ENCODE results near the gene ZSCAN1.
"Not testable (repeated sequence)": the region's sequence is repeated elsewhere in the genome, so short reads cannot be mapped to it uniquely, and the experiment has no call there.

The ZSCAN1 gene, protein sequence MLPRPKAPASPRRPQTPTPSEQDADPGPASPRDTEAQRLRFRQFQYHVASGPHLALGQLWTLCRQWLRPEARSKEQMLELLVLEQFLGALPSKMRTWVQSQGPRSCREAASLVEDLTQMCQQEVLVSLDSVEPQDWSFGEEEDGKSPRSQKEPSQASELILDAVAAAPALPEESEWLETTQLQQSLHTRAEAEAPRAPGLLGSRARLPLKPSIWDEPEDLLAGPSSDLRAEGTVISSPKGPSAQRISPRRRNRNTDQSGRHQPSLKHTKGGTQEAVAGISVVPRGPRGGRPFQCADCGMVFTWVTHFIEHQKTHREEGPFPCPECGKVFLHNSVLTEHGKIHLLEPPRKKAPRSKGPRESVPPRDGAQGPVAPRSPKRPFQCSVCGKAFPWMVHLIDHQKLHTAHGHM

DNA sequence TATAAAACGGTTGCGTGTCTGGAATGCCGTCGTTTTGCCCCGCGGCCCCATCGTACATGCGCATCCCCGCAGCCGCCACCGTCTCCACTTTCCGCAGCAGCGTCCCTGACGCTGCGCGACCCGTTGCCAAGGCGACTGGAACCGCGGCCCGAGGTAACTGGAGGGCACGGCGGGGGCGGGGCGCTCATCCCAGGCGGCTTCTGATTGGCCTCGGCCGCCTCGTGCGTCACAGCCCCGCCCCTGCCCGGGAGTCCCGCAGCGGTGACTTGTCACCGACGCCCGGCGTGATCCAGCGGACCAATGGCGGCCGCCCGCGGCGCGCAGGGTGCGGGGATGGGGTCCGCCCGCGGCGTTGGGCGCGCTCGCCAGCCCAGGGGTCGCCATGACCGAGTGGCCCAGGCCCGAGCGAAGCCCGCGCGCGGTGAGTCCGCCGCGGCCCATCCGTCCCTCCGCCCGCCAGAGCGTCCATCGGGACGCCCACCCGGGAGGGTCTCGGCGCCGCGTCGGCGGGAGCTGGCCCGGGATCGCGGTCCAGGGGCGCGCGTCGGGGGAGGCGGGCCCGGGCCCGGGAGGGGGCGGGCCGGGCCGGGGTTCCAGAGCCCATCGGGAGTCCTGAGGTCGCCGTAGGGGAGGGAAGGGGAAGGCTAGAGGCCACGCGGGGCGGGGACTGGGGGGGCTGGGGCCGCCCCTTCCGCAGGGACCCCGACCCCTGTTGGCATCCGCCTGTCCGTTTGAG lies at the start of gene ZSCAN1:
ZSCAN1 (plus strand) TSS at position 285 of the 736 bp plus-strand sequence. CDS start 3,812 bp downstream, outside the sequence.
- peak in 1 of 2 donors; percentile 2 for DNase-seq

GRCh38 chr19:57992841-57993240 lies 41.0 kb upstream of the ZSCAN1 start:
- no peak for DNase-seq

DNA sequence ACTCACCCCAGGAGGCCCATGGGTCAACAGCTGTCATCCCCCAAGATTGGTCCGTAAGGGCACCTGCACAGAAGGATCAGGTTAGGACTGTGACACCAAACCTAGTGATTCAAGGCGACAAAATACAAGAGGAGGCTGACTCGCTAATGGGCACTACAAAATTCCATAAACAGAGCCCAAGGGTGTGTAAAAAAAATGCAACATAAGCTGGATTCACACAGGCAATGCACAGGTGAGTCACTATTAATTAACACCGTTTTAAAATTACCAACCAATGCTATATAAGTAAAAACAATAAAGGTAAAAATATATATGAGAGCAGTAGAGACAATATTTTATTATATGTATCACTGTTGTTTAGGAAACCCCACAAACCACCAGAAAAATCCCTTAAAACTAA lies 33.1 kb upstream of the ZSCAN1 start:
- DNase-seq: no peak

DNA sequence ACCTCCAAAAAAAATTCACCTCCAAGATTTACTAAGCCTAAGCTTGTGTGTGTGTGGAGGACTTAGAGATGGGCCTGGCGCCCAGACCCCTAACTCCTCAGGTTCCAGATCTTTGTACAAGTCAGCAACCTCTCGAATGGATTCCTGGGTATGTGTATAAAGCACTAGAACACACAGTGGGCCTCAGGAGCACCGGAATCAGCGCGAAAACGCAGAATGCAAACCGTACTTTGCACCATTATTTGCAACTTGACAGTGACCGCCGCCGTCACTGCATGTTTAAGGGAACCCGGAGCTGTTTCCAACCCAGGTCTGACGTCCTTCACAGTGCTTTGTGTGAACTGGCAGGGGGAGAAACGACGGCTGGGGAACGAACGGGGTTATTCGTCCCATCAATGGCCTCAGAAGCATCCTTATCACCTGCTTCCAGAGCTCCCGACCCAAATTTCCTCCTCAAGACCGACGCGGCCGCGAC lies 31.9 kb upstream of the ZSCAN1 start:
- peak in 1 of 2 donors; percentile 4 for DNase-seq

DNA sequence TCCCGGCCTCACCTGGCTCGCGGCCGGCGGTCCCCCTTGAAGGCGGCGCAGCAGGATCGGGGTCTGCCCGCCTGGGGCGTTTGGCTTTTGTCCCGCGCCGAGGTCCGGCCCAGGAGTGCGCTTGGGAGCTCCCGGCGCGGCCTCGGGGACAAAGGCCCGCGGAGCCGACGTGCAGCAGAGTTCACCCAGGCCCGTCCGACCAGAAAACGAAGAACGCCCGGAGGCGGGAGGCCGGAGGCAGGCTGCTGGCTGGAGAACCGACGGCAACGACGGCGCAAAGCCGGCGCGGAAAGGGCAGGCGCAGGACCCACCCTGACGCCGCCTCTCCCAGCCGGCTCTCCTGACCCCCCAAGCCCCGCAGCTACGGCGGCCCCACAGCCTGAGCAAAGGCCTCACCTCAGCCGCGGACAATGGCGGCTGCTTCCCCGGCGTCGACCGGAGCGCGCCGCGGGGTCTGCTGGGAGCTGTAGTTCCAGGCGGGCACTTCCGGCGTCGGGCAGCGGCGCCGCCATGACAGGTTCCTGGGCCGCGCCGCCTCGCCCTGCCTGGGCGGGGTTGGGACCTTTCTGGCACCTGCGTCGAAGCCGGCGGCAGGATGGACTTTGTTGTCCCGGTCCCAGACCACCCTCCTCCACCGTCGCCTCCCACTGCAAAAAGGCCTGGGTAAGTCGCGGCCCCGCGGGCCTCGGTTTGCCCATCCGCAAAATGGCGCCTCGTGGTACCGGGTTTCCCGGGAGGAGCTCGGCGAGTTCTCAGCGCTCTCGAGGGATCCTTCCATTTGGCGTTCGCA lies 31.2 kb upstream of the ZSCAN1 start, which contains the start of gene ZNF606:
ZNF606 (minus strand) TSS at position 437 of the 790 bp plus-strand sequence. CDS start 1,501 bp downstream, outside the sequence.
- peak; percentile 69 to 75 for DNase-seq

- no peak for DNase-seq
Observed at GRCh38 chr19:58003174-58003828, 30.5 kb upstream of the ZSCAN1 start.

- no peak for DNase-seq
Observed at GRCh38 chr19:58007285-58007684, 26.5 kb upstream of the ZSCAN1 start.

DNA sequence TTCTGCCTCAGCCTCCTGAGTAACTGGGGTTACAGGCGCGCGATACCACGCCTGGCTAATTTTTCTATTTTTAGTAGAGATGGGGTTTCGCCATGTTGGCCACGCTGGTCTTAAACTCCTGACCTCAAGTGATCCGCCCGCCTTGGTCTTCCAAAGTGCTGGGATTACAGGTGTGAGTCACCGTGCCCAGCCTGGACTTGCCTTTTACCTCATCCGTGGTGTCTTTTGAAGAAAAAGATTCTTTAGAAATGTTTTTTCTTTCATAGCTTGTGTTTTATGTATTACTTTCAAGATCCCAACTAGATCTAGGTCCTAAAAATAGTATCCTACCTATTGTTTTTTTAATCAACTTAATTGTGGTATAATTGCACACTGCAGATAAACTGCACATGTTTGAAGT lies 24.9 kb upstream of the ZSCAN1 start:
- not testable (repeated sequence) for DNase-seq

GRCh38 chr19:58009301-58009665 lies 24.5 kb upstream of the ZSCAN1 start:
- no peak for DNase-seq

- peak; percentile 26 to 49 for DNase-seq
Observed at GRCh38 chr19:58009666-58010301, 24.0 kb upstream of the ZSCAN1 start.

GRCh38 chr19:58010507-58010906 lies 23.3 kb upstream of the ZSCAN1 start:
- DNase-seq: no peak

- DNase-seq: no peak
Observed at GRCh38 chr19:58014141-58014540, 19.7 kb upstream of the ZSCAN1 start.

DNA sequence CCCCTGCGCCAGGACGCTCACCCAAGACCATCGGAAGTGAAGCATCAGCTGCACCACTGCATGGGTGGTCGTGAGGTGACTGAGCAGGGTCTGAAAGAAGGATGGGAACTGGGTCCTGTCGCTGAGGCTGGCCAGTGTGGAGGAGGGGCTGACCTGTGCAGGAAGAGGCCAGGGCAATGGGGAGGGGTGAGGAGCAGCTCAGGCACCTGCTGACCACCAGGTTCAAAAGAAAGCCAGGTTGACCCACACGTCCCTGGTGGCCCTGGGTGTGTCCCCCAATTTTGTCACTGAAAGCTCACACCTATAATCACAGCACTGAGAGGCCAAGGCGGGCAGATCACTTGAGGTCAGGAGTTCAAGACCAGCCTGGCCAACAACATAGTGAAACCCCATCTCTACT lies 13.7 kb upstream of the ZSCAN1 start:
- no peak for DNase-seq

DNA sequence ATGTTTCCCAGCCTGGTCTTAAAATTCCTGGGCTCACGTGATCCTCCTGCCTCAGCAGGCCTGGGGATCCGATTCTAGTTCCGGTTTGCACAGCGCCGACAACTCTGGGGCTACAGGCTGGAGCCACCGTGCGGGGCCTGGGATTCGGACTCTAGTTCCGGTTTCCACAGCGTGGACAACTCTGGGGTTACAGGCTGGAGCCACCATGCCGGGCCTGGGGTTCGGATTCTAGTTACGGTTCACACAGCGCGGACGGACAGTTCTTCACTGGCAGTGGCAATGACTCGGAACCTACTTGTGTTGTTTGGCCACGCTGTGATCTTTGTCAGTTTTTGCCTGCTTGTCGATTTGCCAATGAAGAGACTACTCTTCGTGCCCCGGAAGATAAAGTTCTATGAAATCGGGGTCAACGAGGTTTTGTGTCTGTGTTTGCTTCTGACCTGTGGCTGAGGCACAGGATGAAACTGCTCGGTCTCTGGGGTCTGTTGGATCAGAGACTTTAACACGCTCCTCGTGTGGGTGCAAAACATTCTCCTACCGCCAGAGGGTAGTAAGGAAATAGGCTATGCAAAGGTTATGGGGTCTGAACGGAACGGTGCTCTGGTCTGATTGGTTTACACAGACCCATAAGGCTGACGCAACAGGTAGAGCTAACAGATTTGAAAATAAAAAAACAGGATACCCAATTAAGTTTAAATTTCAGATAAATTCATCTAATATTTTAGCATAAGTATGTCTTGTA lies 12.1 kb upstream of the ZSCAN1 start:
- peak; percentile 7 to 9 for DNase-seq

GRCh38 chr19:58022283-58022660 lies 11.6 kb upstream of the ZSCAN1 start:
- DNase-seq: no peak

GRCh38 chr19:58024661-58025060 lies 9.2 kb upstream of the ZSCAN1 start:
- DNase-seq: no peak

DNA sequence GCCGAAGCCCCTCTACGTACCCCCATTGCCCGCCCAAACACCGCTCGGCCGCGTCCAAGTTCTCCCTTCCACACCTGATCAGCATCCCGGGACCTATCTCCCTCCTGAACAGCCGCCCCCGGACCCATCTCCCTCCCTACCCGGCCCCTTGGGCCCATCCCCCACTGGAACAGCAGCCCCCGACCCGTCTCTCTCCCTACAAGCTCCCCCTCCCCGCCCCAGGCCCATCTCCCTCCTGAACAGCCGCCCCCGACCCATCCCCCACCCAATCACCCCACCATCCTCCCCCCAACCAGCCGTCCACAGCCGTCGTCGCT lies 610 bp downstream of the ZSCAN1 start:
- no peak for DNase-seq

- DNase-seq: no peak
Observed at GRCh38 chr19:58035863-58036262, 2.0 kb downstream of the ZSCAN1 start.

DNA sequence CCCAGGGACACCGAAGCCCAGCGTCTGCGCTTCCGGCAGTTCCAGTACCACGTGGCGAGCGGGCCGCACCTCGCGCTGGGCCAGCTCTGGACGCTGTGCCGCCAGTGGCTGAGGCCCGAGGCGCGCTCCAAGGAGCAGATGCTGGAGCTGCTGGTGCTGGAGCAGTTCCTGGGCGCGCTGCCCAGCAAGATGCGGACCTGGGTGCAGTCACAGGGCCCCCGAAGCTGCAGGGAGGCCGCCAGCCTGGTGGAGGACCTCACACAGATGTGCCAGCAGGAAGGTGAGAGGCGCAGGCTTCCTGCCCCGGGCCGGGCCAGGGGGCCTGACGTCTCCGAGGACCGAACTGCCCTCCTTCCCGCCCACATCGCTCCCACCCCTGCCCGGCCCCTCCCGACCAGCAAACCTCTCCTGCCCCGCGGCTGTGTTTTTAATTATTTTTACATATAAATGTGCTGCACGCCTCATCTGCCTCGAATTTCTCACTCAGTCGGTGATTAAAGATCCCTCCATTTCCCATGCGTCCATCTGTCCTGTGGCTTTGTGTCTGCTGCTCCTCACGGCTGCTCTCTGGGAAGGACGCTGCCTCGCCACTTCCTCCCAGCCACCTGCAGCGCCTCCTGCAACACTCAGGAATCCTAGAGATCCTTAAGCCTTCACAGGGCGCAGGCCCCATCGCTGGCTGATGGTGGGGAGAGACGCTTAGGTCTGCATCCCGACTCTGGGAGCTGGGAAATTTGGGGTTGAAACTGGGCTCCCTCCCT lies 4.3 kb downstream of the ZSCAN1 start:
- no peak for DNase-seq

- DNase-seq: no peak
Observed at GRCh38 chr19:58038688-58039204, 4.9 kb downstream of the ZSCAN1 start.
